BE2C (cell line): ENCODE results near the gene CCDC73.

Experiments
- DNase-seq: peaks from one replicate; pipeline ENCODE4 v3.0.0-alpha.2; 2020
- H3K27me3 ChIP-seq: fragments of 250-450 bp; sonication (Bioruptor Pico); 2 replicates; pipeline ENCODE4 v1.5.1; 2020; ENCODE audit warnings: mild to moderate bottlenecking
- H3K36me3 ChIP-seq: fragments of 250-450 bp; sonication (Bioruptor Pico); 2 replicates; pipeline ENCODE4 v1.5.1; 2020; ENCODE audit warnings: mild to moderate bottlenecking
- H3K4me1 ChIP-seq: fragments of 250-450 bp; sonication (Bioruptor Pico); 2 replicates; pipeline ENCODE4 v1.5.1; 2020
- H3K4me3 ChIP-seq: 2 replicates; pipeline ENCODE4 v1.5.1; 2011; ENCODE audit warnings: low read depth, low read length
- H3K9me3 ChIP-seq: fragments of 250-450 bp; sonication (Bioruptor Pico); 2 replicates; pipeline ENCODE4 v1.5.1; 2020
- TF ChIP-seq, protein P1 (sequence below): IDR thresholded peaks from 2 replicates; pipeline ENCODE4 v1.5.1; 2012; ENCODE audit warnings: mild to moderate bottlenecking, low read depth, low read length

Gene CCDC73

DNA sequence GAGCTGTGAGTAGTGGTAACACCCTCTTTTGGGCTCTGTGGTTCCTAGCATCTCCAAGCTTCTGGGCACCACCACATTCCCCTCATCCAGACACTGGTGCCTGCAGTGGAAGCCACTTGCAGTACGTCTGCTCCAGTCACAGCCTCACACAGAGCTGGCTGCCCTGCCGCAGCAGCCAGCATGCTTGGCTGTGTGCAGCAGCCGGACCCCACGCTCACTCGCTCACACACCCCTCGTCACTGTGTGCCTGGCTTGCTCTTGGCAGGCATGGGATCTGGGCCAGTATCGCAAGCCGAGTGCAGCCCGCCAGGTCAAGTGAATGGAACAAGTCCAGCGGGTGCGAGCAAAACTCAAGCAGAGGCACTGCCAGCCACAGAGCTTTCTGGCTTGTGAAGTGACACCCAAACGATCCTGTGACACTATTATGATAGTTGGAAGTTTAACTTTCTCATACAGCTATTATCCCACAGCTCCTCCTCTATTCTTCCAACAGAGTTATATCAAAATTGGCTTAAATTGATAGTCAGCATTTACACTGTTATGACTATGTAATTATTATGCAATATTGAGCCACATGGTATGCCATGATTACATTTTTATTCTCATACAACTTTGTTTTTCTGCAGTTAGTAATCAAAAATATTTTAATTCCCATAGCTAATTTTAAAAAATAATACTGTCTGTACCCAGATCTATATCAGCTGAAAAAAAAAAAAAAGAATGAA is 89.0 kb downstream of the CCDC73 start:
- TF ChIP-seq, protein P1, sequence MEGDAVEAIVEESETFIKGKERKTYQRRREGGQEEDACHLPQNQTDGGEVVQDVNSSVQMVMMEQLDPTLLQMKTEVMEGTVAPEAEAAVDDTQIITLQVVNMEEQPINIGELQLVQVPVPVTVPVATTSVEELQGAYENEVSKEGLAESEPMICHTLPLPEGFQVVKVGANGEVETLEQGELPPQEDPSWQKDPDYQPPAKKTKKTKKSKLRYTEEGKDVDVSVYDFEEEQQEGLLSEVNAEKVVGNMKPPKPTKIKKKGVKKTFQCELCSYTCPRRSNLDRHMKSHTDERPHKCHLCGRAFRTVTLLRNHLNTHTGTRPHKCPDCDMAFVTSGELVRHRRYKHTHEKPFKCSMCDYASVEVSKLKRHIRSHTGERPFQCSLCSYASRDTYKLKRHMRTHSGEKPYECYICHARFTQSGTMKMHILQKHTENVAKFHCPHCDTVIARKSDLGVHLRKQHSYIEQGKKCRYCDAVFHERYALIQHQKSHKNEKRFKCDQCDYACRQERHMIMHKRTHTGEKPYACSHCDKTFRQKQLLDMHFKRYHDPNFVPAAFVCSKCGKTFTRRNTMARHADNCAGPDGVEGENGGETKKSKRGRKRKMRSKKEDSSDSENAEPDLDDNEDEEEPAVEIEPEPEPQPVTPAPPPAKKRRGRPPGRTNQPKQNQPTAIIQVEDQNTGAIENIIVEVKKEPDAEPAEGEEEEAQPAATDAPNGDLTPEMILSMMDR: no peak
- DNase-seq: peak; percentile 14
- no peaks in the 10 kb centered on the region for H3K27me3 ChIP-seq
- H3K4me3 ChIP-seq: no peak overlapping the region
- H3K9me3 ChIP-seq: no peaks in the 10 kb centered on the region
- H3K4me1 ChIP-seq: no peaks in the 10 kb centered on the region
- no peaks in the 10 kb centered on the region for H3K36me3 ChIP-seq

DNA sequence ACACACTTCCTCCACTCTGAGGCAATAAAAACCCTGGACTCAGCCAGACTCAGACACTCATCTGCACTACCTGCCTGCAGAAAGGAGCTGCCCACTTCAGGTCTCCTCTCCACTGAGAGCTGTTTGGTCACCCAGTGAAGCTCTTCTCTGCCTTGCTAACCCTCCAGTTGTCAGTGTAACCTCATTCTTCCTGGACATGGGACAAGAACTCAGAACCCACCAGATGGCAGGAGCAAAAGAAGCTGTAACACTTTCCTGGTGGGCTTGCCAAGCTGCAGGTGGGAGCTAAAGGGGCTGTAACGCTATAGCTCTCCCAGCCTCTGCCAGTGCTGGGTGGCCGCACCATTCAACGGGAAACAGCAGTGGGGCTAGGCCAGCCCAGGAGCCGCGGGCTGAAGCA is 89.7 kb downstream of the CCDC73 start:
- TF ChIP-seq, protein P1: no peak
- Histone ChIP-seq H3K4me1 (no peaks in the 10 kb centered on the region), H3K36me3 (no peaks in the 10 kb centered on the region), H3K4me3 (no peak overlapping the region), H3K27me3 (no peaks in the 10 kb centered on the region), H3K9me3 (no peaks in the 10 kb centered on the region)
- no peak for DNase-seq

DNA sequence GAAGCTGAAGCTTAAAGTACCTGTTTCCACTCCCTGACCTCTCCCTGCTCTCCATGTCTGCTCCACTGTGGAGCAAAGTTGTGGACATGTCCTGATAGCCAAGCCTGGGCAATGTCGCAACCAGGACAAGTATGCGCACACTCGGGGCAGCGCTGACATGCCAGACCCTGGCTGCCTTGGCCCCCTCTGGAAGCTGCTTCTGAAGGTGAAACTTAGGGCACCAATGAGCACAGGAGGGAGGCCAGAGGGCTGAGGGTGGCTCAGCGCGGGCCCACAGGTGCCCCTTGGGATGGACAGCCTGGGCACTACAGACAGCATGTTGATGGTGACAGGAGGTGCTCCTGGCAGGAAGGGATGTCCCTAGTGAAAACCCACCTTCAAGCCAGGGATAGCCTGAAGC is 90.2 kb downstream of the CCDC73 start:
- TF ChIP-seq, protein P1: no peak
- Histone ChIP-seq H3K36me3 (no peaks in the 10 kb centered on the region), H3K4me1 (no peaks in the 10 kb centered on the region), H3K4me3 (no peak overlapping the region), H3K27me3 (no peaks in the 10 kb centered on the region), H3K9me3 (no peaks in the 10 kb centered on the region)
- DNase-seq: no peak

DNA sequence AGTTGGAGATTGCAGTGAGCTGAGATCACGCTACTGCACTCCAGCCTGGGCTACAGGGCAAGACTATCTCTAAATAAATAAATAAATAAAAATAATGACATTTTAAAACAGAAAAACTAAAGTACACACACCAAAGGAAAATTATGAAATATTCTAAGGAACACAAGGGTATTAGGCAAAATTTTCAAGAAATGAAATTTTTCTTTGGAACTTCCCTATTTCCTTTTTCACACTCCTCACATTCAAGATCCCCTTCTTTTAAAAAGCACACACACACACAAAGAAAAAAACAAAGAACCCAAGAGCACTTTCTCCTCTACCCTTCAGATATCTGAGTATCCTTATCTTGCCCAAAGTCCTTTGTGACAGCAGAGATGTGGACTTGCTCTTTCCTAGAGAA is 92.8 kb downstream of the CCDC73 start:
- DNase-seq: no peak
- Histone ChIP-seq H3K4me3 (no peak overlapping the region), H3K9me3 (no peaks in the 10 kb centered on the region), H3K4me1 (no peaks in the 10 kb centered on the region), H3K36me3 (no peaks in the 10 kb centered on the region), H3K27me3 (no peaks in the 10 kb centered on the region)
- TF ChIP-seq, protein P1: no peak

DNA sequence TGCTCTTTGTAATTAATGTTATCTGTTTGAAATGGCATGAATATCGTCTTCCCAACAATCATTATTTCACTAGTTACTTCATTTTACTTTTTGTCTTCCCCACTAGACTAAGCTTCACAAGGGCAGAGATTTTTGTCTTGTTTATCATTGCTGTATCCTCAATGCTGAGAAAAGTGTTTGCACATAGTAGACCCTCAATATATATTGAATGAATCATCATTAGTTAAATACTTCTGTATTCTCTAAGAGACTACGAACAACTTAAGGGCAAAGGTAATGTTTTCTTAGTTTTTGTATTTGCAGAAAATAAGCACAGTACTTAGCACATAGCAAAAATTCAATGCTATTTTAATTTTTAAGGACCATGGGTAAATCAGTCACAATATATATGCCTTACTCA is 95.9 kb downstream of the CCDC73 start:
- TF ChIP-seq, protein P1: no peak

DNA sequence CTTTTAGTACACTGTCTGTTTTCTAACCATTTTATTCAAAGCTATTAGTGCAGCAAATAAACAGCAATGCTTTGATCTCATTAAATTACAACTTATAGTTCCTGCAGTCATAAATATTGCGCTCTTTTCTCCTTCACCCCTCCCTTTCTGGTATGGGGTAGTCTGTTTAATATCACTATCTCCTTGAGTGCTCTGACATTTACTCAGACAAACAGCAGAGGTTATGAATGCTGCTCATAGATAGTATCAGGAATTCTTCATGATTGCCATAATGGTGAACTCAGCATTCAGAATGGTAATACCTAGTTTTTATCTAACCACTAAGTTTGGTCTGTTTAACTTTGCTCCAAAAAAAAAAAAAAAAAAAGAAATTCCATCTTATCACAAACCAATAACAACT is 123.4 kb downstream of the CCDC73 start:
- H3K4me3 ChIP-seq: no peak overlapping the region
- H3K27me3 ChIP-seq: no peaks in the 10 kb centered on the region
- TF ChIP-seq, protein P1: no peak
- no peak for DNase-seq
- H3K4me1 ChIP-seq: peaks cover 9% of the 10 kb centered on the region
- H3K9me3 ChIP-seq: no peaks in the 10 kb centered on the region
- no peaks in the 10 kb centered on the region for H3K36me3 ChIP-seq

More for the DNA sequence above, 95.9 kb downstream of the CCDC73 start:
- Histone ChIP-seq H3K4me1 (no peaks in the 10 kb centered on the region), H3K4me3 (no peak overlapping the region), H3K36me3 (no peaks in the 10 kb centered on the region), H3K9me3 (no peaks in the 10 kb centered on the region), H3K27me3 (no peaks in the 10 kb centered on the region)
- DNase-seq: no peak
